HepG2 (cell line): ENCODE measurements around the gene MSMO1. TPM values are rescaled to one million over a fixed set of nuclear protein-coding genes. Genes with fewer than 3 reads are reported as not detected.

Experiments used
- AGO1 ChIP-seq: fragments of 200-400 bp; formaldehyde crosslinking; IDR thresholded peaks from 2 replicates; pipeline ENCODE4 v1.6.1; 2017; ENCODE audit warnings: mild to moderate bottlenecking, low read depth, low read length, moderate library complexity; ENCODE audit not compliant: poor library complexity, severe bottlenecking
- ATF2 ChIP-seq: sonication (generic); formaldehyde crosslinking; IDR thresholded peaks from 2 replicates; pipeline ENCODE4 v1.4.0; 2020; ENCODE audit warnings: missing genetic modification reagents
- HMGXB3 ChIP-seq: sonication (generic); formaldehyde crosslinking; IDR thresholded peaks from 2 replicates; pipeline ENCODE4 v1.4.0; 2020; ENCODE audit warnings: missing genetic modification reagents, borderline replicate concordance
- KLF16 ChIP-seq, 2 experiments: sonication (generic) in 1 of 2; formaldehyde crosslinking in 1 of 2; IDR thresholded peaks; 2 replicates each; pipeline versions ENCODE4 v1.6.1 to v1.8.0; 2016 to 2023; ENCODE audit warnings: missing genetic modification reagents in 2 of 2, missing compliant biosample characterization in 1 of 2
- MTA1 ChIP-seq: sonication (generic); formaldehyde crosslinking; IDR thresholded peaks from 2 replicates; pipeline ENCODE4 v1.4.0; 2020; ENCODE audit warnings: missing genetic modification reagents, mild to moderate bottlenecking, borderline replicate concordance
- NFYC ChIP-seq: IDR thresholded peaks from 2 replicates; pipeline ENCODE4 v1.6.1; 2016; ENCODE audit warnings: missing genetic modification reagents, missing compliant biosample characterization
- SMAD9 ChIP-seq: sonication (generic); formaldehyde crosslinking; IDR thresholded peaks from 2 replicates; pipeline ENCODE4 v1.5.1; 2020; ENCODE audit warnings: mild to moderate bottlenecking, missing genetic modification reagents
- ZNF136 ChIP-seq: sonication (generic); formaldehyde crosslinking; IDR thresholded peaks from 2 replicates; pipeline ENCODE4 v1.8.1; 2022; ENCODE audit warnings: low read depth, mild to moderate bottlenecking, moderate library complexity, missing genetic modification reagents
- ZNF280D ChIP-seq: sonication (generic); formaldehyde crosslinking; IDR thresholded peaks from 2 replicates; pipeline ENCODE4 v1.5.1; 2020; ENCODE audit warnings: mild to moderate bottlenecking, missing genetic modification reagents
- ZNF609 ChIP-seq: sonication (generic); formaldehyde crosslinking; IDR thresholded peaks from 2 replicates; pipeline ENCODE4 v1.4.0; 2020; ENCODE audit warnings: mild to moderate bottlenecking, missing genetic modification reagents, borderline replicate concordance
- ZNF619 ChIP-seq: sonication (generic); formaldehyde crosslinking; IDR thresholded peaks from 2 replicates; pipeline ENCODE4 v1.4.0; 2020; ENCODE audit warnings: mild to moderate bottlenecking, missing genetic modification reagents
- ZNF703 ChIP-seq: sonication (generic); formaldehyde crosslinking; IDR thresholded peaks from 2 replicates; pipeline ENCODE4 v1.5.1; 2020; ENCODE audit warnings: missing genetic modification reagents, mild to moderate bottlenecking, moderate library complexity, borderline replicate concordance
- ZNF75D ChIP-seq: sonication (generic); formaldehyde crosslinking; IDR thresholded peaks from 2 replicates; pipeline ENCODE4 v1.8.1; 2023; ENCODE audit warnings: missing genetic modification reagents, mild to moderate bottlenecking, borderline replicate concordance
- polyA plus RNA-seq, 8 experiments: library from polyadenylated mRNA; depleted of rRNA in 3 of 8; stranded (reverse) in 7 of 8; unstranded in 1 of 8; fragments of >200 nt; fragmentation: Illumina TruSeq in 4 of 8; extraction: Trizol in 4 of 8; gene quantifications; 2 replicates each; pipeline versions ENCODE4 v1.2.1 to v1.2.3, GENCODE V29; 2011 to 2016; ENCODE audit warnings: low read depth in 4 of 8, missing spikeins in 1 of 8, mixed read lengths in 1 of 8; ENCODE audit not compliant: insufficient read depth in 1 of 8
- total RNA-seq, 5 experiments: library from RNA; depleted of rRNA; stranded (reverse); fragments of >200 nt; fragmentation: Illumina TruSeq; extraction: Trizol; gene quantifications; 2 replicates each; pipeline ENCODE4 v1.2.3, GENCODE V29; 2016; ENCODE audit warnings: low read depth in 1 of 5

MSMO1 gene
- total and polyA plus RNA-seq, 2 of the 13 experiments (the other 11 are each of a cell fraction or from before 2014, with no cell fraction given) = 98.1 to 216 TPM

GRCh38 chr4:165367040-165367439 is 39.6 kb downstream of the MSMO1 start (continued):
- TF ChIP-seq ZNF609 (CRISPR knock-in tag) (peak; percentile 47; the same call in 1 of the 2 replicates), SMAD9 (CRISPR knock-in tag) (no peak), KLF16 (CRISPR knock-in tag; IDR thresholded peaks at IDR 0.05) (peak in 1 of 2 experiments; percentile 56; a peak in 1 of 4 replicates), AGO1 (no peak), ZNF619 (CRISPR knock-in tag) (no peak), MTA1 (CRISPR knock-in tag) (0 out of 2 replicates have a peak, but pooled peaks have one; percentile 26), ZNF280D (CRISPR knock-in tag) (peak; percentile 60; the same call in 1 of the 2 replicates), NFYC (CRISPR knock-in tag) (no peak), ATF2 (CRISPR knock-in tag) (0 out of 2 replicates have a peak, but pooled peaks have one; percentile 60), ZNF75D (CRISPR knock-in tag) (no peak), ZNF703 (CRISPR knock-in tag) (no peak), ZNF136 (no peak), HMGXB3 (CRISPR knock-in tag) (no peak)
